ENCODE data around the gene RIMS3. TPM values are rescaled to one million over a fixed set of nuclear protein-coding genes. Genes with fewer than 3 reads are reported as not detected.
"Not testable (repeated sequence)": the region's sequence is repeated elsewhere in the genome, so short reads cannot be mapped to it uniquely, and the experiment has no call there.

The RIMS3 gene
- polyA plus RNA-seq (2012; ENCODE audit: insufficient read depth, insufficient read length), result 13.9 TPM

DNA sequence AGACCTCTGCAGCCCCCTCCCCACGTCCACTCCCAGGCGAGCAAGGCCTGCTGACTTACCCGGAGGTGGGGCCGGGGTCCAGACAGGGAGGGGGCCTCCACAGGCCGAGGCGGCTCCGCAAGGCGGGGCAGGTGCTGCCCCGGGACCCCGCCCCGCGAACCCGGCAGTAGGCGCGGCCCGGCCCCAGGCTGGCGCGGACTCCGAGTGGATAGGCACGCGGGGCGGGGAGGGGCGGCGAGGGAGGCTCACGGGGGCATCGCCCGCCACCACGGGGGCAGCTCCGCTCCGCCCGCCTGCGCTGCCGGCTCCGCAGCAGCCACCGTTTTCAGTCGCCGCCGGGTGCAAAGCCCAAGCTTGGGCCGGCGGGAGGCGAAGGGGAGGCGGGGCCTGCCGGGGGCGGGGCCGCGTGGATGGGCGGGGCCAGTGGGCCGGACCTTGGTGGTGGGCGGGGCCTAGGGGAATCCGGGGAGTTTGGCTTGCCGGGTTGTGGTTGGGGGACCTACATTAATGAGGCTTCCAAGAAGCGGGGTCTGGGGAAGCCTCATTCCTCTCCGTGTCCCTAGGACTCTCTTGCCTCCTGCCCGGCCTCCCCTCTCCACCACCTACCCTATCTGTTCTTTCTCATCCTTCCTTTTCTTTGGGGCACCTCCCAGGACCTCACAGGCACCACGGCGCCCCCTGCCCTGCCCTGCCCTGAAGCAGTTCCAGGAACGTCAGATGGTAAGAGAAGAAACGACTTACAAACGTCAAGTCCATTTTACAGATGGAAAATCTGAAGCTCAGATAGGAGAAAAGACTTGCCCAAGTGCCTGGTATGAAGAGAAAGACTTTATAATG, at the start of gene RIMS3:
Gene RIMS3, minus strand, starts transcription at position 348 of the 837 bp plus-strand sequence. CDS start 23,757 bp downstream, outside the sequence.
- peak within 1 kb of the TSS; percentile 64 for H3K4me3 ChIP-seq (ENCODE audit: low read length)
- DNase-seq (ENCODE audit: low read depth, low spot score), result peak; percentile 43

DNA sequence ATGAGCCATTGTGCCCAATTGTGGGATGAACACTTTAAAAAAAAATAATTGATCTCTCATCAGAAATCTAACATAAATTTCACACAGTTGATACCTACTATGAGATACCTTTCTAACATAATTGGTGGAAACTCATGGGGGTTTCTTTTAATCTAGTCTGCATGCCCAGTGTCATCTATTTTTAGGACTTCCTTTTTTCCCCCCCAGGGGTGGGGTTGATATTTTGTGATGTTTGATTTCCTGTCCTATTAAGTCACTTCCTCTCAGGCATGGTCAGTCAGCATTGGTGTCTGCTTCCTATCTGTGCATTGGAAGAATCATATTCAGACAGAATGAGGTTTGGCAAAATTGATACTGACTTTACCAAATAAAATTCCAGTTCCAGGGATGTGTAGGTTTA, 47.5 kb upstream of the RIMS3 start:
- DNase-seq (ENCODE audit: low read depth, low spot score), result no peak
- no peak overlapping the region for H3K4me3 ChIP-seq (ENCODE audit: low read length)

DNA sequence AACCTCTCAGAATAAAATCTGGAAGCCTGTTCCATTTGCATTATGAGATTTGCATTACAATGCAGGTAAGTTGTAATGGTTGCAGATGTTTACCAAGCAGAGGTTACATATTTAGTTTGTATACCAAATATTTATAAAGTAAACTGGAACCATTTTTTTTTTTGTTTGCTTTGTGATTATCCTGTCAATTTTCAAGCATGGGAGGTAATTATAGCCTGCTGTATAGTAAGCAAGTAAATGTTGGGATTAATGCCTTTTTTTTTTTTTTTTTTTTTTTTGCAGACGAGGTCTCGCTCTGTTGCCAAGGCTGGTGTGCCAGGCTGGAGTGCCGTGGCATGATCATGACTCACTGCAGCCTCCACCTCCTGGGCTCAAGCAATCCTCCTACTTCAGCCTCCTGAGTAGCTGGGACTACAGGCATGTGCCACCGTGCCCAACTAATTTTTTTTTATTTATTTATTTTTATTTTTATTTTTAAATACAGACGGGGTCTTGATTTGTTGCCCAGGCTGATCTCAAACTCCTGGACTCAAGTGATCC, 47.0 kb upstream of the RIMS3 start:
- no peak overlapping the region for H3K4me3 ChIP-seq (ENCODE audit: low read length)
- DNase-seq (ENCODE audit: low read depth, low spot score), result no peak

DNA sequence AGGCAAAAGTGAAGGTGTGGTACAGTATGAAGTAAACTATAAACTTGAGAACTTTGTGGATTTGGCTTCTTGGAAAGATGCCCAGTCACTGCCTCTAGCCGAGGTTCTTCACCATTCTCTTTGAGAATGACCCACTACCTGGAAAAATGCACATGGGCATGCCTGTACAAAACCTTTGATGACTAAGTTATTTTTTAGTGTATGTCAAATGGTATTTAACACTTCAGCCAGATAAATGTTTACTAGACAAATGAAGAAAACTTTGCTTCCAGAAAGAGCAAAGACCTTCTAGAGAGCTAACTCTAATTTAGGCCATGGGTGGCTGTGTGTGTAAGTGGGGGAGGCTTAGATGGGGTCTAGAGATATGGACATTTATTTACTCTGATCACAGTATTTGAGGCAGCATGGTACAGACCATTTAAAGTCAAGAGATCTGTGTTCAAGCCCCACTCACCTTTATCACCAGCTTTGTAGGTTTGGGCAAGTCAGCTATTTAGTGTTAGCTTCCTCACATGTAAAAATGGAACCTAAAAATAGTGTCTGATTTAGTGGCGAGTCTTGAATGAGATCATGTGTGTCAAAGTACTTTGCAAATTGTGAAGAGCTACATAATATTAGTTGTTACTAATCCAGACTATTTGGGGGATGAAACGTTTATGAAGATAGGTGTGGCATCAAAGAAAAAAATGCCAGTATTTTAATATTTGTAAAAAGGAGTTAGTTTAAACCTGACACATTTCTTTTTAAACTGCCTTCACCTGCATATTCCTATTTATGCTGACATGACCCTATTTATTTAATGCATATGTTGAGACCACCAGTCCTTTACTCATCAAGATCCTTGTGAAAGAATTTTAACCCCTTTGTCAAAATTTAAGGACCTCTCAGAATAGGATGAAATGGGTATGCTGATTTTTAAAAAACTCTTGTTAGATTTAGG, 46.3 kb upstream of the RIMS3 start:
- no peak for DNase-seq (ENCODE audit: low read depth, low spot score)
- no peak overlapping the region for H3K4me3 ChIP-seq (ENCODE audit: low read length)

DNA sequence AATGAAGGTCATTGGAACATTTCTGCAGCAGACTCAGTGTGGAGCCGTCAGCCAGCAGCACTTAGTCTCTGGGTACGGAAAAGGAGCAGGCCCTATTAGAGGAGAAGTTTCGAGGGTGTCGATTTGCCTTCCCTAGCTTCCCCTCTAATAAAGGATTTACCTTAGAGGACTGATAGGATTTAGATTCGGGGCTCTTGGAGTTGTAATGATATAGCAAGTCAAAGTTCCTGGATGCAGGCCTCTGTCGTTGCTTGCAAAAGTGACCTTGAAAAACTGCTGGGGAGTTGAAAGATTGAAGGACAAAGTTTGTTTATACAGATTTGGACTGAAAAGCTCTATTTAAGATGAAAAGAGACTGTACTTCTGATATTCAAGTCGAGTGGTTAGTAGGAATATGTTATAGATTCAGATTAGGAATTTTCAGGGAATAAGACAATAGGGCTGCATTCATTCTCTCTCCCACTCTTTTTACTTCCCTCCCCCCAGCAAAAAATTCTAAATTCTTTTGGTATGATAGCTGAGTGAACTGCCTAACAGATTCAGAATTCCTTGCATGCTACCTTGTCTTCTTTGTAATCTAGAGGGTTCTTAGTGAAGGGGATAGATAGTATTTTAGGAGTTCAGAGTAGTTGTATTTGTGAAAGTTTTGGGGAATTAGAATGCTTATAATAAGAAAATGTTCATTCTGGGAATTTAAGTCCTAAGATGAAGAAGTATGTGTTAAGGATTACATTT, 45.3 kb upstream of the RIMS3 start:
- no peak overlapping the region for H3K4me3 ChIP-seq (ENCODE audit: low read length)

DNA sequence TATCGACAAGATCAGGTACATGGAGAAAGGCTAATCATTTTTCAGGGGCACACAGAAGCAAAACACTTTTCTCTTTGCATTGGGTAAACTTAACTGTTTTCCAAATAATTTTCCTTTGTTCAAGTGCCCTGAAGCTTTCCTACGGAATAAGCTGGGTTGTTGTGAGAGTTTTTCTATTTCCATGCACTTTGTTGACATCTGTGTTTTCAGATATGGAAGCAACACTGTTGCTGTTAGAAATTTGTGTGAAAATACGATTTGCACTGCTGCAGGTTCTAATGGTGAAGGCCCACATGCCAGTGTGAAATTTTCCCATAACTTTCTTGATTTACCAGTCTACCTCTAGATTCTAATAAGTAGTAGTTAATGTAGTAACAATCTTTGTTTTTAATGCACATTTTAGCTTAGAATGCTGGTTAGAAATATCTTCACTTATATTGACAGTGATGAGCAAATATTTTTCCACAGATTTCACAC, 44.4 kb upstream of the RIMS3 start:
- no peak for DNase-seq (ENCODE audit: low read depth, low spot score)
- no peak overlapping the region for H3K4me3 ChIP-seq (ENCODE audit: low read length)

More for the DNA sequence above, 45.3 kb upstream of the RIMS3 start:
- DNase-seq (ENCODE audit: low read depth, low spot score), result no peak

GRCh38 chr1:40709100-40709801, 43.8 kb upstream of the RIMS3 start:
- peak; percentile 50 for DNase-seq (ENCODE audit: low read depth, low spot score)
- no peak overlapping the region for H3K4me3 ChIP-seq (ENCODE audit: low read length)

- DNase-seq (ENCODE audit: low read depth, low spot score), result no peak
- H3K4me3 ChIP-seq (ENCODE audit: low read length), result no peak overlapping the region
Measured at GRCh38 chr1:40708750-40709099, 43.2 kb upstream of the RIMS3 start.

DNA sequence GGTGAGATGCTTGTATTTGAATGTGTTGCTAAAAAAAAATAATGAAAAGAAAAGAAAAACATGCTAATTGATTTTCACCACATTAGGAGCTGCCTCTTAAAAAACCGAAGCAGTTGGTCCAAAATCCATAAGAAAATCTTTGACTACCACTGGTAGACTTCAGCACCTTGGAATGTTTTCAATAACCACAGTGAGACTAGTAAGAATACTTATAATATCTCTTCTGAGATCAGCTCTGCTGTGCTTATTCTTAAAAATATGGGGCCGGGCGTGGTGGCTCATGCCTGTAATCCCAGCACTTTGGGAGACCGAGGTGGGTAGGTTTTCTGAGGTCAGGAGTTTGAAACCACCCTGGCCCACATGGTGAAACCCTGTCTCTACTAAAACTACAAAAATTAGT, 41.1 kb upstream of the RIMS3 start:
- no peak for DNase-seq (ENCODE audit: low read depth, low spot score)
- H3K4me3 ChIP-seq (ENCODE audit: low read length), result no peak overlapping the region

GRCh38 chr1:40704817-40705733, 39.6 kb upstream of the RIMS3 start:
- H3K4me3 ChIP-seq (ENCODE audit: low read length), result no peak overlapping the region

DNA sequence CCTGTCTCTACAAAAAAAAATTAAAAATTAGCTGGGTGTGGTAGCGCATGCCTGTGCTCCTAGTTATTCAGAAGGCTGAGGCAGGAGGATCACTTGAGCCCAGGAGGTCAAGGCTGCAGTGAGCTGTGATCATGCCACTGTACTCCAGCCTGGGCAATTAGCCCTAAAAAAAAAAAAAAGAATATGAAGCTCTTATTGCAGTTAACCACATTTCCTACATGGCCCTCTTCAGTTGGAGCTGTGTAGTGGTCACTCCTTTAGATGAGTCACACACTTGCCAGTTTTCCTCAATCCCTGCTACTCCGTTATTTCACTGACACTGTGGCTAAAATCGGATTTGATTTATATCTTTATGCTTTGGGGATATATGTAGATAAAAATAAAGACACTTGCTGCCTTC, 37.8 kb upstream of the RIMS3 start:
- DNase-seq (ENCODE audit: low read depth, low spot score), result no peak
- no peak overlapping the region for H3K4me3 ChIP-seq (ENCODE audit: low read length)

More at GRCh38 chr1:40704817-40705733, 39.6 kb upstream of the RIMS3 start:
- no peak for DNase-seq (ENCODE audit: low read depth, low spot score)

- H3K4me3 ChIP-seq (ENCODE audit: low read length); DNase-seq (ENCODE audit: low read depth, low spot score): not testable (repeated sequence)
Measured at GRCh38 chr1:40702810-40703209, 37.3 kb upstream of the RIMS3 start.

DNA sequence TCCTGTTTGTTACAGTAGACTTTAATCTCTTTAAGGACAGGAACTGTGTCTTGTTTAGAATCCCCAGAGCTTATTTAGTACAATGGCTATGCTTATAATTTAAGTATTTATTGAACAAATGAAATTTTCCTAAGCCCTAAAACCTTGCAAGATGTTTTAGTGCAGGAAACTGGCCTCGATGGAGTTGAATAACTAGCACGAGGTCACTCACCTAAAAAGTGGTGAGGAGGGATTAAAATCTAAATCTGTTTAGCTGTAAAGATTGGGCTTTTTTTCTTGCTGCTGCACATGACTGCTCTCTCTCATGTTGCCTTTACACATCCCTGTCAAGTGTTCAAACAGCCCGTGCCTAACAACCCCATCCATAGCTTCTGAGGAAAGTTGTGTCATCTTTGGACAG, 36.2 kb upstream of the RIMS3 start:
- no peak overlapping the region for H3K4me3 ChIP-seq (ENCODE audit: low read length)
- DNase-seq (ENCODE audit: low read depth, low spot score), result no peak

GRCh38 chr1:40699787-40700186, 34.3 kb upstream of the RIMS3 start:
- no peak for DNase-seq (ENCODE audit: low read depth, low spot score)
- no peak overlapping the region for H3K4me3 ChIP-seq (ENCODE audit: low read length)

DNA sequence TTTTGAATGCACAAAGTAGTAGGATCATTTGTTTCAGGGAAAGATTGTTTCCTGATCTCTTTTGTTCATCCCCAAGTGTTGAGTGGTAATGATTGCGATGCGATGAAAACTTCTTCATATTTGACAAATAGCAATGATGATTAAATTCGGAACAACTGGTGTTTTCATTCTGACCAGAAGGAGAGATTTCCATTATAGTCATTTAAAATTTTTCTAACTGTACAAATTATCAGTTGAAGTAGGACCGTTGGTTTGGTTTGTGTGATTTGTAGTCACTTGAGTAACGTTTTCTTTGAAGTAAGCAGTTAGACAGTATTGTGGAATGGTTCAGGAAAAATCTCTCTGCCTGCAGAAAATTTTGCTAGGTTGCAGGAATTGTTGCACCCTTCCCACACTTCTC, 32.0 kb upstream of the RIMS3 start:
- DNase-seq (ENCODE audit: low read depth, low spot score), result no peak
- no peak overlapping the region for H3K4me3 ChIP-seq (ENCODE audit: low read length)

DNA sequence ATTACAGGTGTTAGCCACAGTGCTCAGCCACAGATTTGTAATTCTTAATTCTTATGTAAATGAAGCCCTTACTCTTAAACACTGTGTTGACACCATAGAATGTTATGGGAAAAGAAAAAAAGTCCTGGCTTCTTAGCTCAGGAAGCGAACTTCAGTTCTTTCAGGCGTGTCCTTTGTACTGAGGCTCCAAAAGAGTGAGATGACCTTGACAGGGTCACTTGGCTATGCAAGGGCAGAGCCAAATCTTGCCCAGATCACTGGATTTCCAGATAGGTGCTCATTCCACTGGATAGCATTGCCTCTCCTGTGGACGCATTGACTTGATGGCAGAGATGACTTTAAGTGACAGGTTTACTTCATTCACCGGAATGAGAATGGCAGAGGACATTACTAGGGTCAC, 30.8 kb upstream of the RIMS3 start:
- no peak for DNase-seq (ENCODE audit: low read depth, low spot score)
- H3K4me3 ChIP-seq (ENCODE audit: low read length), result no peak overlapping the region

DNA sequence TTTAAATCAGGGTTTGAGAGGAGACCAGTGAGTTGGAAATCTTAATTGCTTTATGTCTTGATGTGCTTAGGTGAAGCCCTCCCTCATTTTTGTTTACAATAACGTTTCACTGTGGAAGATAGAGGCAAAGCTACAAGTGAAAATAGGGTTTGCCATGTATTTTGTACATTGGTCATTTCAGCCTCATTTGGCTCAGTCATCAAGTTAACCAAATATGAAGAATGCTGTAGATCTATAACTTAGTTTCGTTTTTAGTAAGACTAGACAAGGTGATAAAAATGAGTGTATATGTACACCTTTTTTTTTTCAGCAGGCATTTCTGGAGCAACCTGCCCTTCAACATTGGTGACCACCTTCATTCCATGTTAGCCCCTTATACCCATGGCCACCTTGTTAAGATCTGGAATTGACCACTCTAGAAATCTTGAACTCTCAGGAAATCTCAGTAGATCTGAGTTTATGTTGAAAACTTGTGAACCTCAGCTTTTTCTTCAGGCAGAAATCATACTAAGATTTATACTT, 28.9 kb upstream of the RIMS3 start:
- no peak overlapping the region for H3K4me3 ChIP-seq (ENCODE audit: low read length)
- no peak for DNase-seq (ENCODE audit: low read depth, low spot score)

Data from Jurkat, Clone E6-1 (cell line).